Large intestine (tissue), 12 donors: Measurements from ENCODE around the gene OR52K2. TPM values are rescaled to one million over a fixed set of nuclear protein-coding genes. Genes with fewer than 3 reads are reported as not detected.
A peak's percentile ranks its signal among the peaks of the same experiment; 100 is the strongest.
"Not testable (repeated sequence)": the region's sequence is repeated elsewhere in the genome, so short reads cannot be mapped to it uniquely, and the experiment has no call there.

Experiments used
- DNase-seq, 2 donors: peaks; one replicate each; pipeline versions ENCODE4 v3.0.0 to v3.0.0-alpha.2; 2013
- H3K27ac ChIP-seq: one replicate; pipeline ENCODE4 v1.5.1; 2013; ENCODE audit warnings: low read length
- H3K27me3 ChIP-seq: 2 replicates; pipeline ENCODE4 v1.6.1; 2013; ENCODE audit warnings: low read length; ENCODE audit not compliant: control insufficient read depth, insufficient read depth
- H3K36me3 ChIP-seq: 2 replicates; pipeline ENCODE4 v1.6.1; 2013; ENCODE audit warnings: low read length; ENCODE audit not compliant: control insufficient read depth, insufficient read depth
- H3K4me1 ChIP-seq: one replicate; pipeline ENCODE4 v1.6.1; 2013; ENCODE audit warnings: low read length; ENCODE audit not compliant: control insufficient read depth, insufficient read depth
- H3K4me3 ChIP-seq: one replicate; pipeline ENCODE4 v1.5.1; 2013; ENCODE audit warnings: low read length
- H3K9me3 ChIP-seq: one replicate; pipeline ENCODE4 v1.6.1; 2013; ENCODE audit warnings: mild to moderate bottlenecking, low read depth, low read length, moderate library complexity; ENCODE audit not compliant: control insufficient read depth
- WGBS: methylation state at CpG from one replicate; pipeline ENCODE4 v1.1.5; 2013; ENCODE audit warnings: low lambda C conversion rate; ENCODE audit not compliant: insufficient coverage; 5-methylcytosine and 5-hydroxymethylcytosine counted together
- long read RNA-seq, 11 donors: transcript quantifications; one replicate each; lab custom pipeline, GENCODE V29; 2026
- polyA plus RNA-seq: library from polyadenylated mRNA; unstranded; fragments of 120-200 nt; gene quantifications from one replicate; pipeline ENCODE4 v1.2.1, GENCODE V29; 2013

The OR52K2 gene
- 0.04 TPM for polyA plus RNA-seq
- long read RNA-seq, donor 1, result 0 reads
- long read RNA-seq, donor 2, result 0 reads
- long read RNA-seq, donor 3, result 0 reads
- long read RNA-seq, donor 4, result 0 reads
- long read RNA-seq, donor 5, result 0 reads
- long read RNA-seq, donor 6, result 0 reads
- long read RNA-seq, donor 7, result 0 reads
- long read RNA-seq, donor 8, result 0 reads
- long read RNA-seq, donor 9, result 0 reads
- long read RNA-seq, donor 10, result 0 reads
- long read RNA-seq, donor 11, result 0 reads

- no peak within 1 kb of the TSS for H3K27ac ChIP-seq
Measured at GRCh38 chr11:4448995-4449394, at the start of gene OR52K2. OR52K2 (plus strand) TSS chr11:4449295; CDS start chr11:4449340, 45 bp downstream.

GRCh38 chr11:4406206-4406605 is 42.9 kb upstream of the OR52K2 start:
- no CpG with 5 or more reads among the region's 6 CpGs for WGBS
- H3K27ac ChIP-seq, H3K27me3 ChIP-seq, H3K36me3 ChIP-seq, H3K9me3 ChIP-seq, H3K4me3 ChIP-seq, DNase-seq, H3K4me1 ChIP-seq: not testable (repeated sequence)

More at GRCh38 chr11:4448995-4449394, at the start of gene OR52K2:
- Histone ChIP-seq H3K27me3 (no peaks in the 10 kb centered on the region), H3K36me3 (no peaks in the 10 kb centered on the region), H3K4me1 (no peaks in the 10 kb centered on the region), H3K4me3 (no peak within 1 kb of the TSS), H3K9me3 (no peaks in the 10 kb centered on the region)
- no peak for DNase-seq

GRCh38 chr11:4416306-4416705 is 32.8 kb upstream of the OR52K2 start:
- no peak for DNase-seq
- no CpG with 5 or more reads among the region's 1 CpG for WGBS
- Histone ChIP-seq H3K36me3 (no peaks in the 10 kb centered on the region), H3K9me3 (no peaks in the 10 kb centered on the region), H3K27ac (no peak overlapping the region), H3K27me3 (no peaks in the 10 kb centered on the region), H3K4me1 (no peaks in the 10 kb centered on the region), H3K4me3 (no peak overlapping the region)

- H3K4me1 ChIP-seq, result no peaks in the 10 kb centered on the region
- H3K27ac ChIP-seq, result no peak overlapping the region
- H3K36me3 ChIP-seq, result no peaks in the 10 kb centered on the region
- DNase-seq, result peak; percentile 18 to 65
- H3K9me3 ChIP-seq, result no peaks in the 10 kb centered on the region
- WGBS, result no CpG with 5 or more reads among the region's 1 CpG
- H3K4me3 ChIP-seq, result no peak overlapping the region
- no peaks in the 10 kb centered on the region for H3K27me3 ChIP-seq
Measured at GRCh38 chr11:4416816-4417215, 32.3 kb upstream of the OR52K2 start.

- DNase-seq, result no peak
Measured at GRCh38 chr11:4418403-4418802, 30.7 kb upstream of the OR52K2 start.

GRCh38 chr11:4430051-4430450 is 19.0 kb upstream of the OR52K2 start:
- peak; percentile 95 to 98 for DNase-seq
- Histone ChIP-seq H3K36me3 (no peaks in the 10 kb centered on the region), H3K27me3 (no peaks in the 10 kb centered on the region), H3K4me1 (peaks cover 29% of the 10 kb centered on the region), H3K9me3 (no peaks in the 10 kb centered on the region), H3K4me3 (no peak overlapping the region), H3K27ac (peak overlapping the region; percentile 90)
- no CpG with 5 or more reads among the region's 4 CpGs for WGBS

More at GRCh38 chr11:4418403-4418802, 30.7 kb upstream of the OR52K2 start:
- WGBS, result no CpG with 5 or more reads among the region's 8 CpGs
- no peaks in the 10 kb centered on the region for H3K4me1 ChIP-seq
- no peak overlapping the region for H3K4me3 ChIP-seq
- no peaks in the 10 kb centered on the region for H3K9me3 ChIP-seq
- H3K27me3 ChIP-seq, result no peaks in the 10 kb centered on the region
- no peaks in the 10 kb centered on the region for H3K36me3 ChIP-seq
- no peak overlapping the region for H3K27ac ChIP-seq

GRCh38 chr11:4433856-4434255 is 15.2 kb upstream of the OR52K2 start:
- peaks cover 29% of the 10 kb centered on the region for H3K4me1 ChIP-seq
- no peak overlapping the region for H3K27ac ChIP-seq
- no peak for DNase-seq
- no peak overlapping the region for H3K4me3 ChIP-seq
- no peaks in the 10 kb centered on the region for H3K36me3 ChIP-seq
- H3K27me3 ChIP-seq, result no peaks in the 10 kb centered on the region
- no peaks in the 10 kb centered on the region for H3K9me3 ChIP-seq
- WGBS, result no CpG with 5 or more reads among the region's 2 CpGs

- H3K36me3 ChIP-seq, result no peaks in the 10 kb centered on the region
- H3K4me3 ChIP-seq, result no peak overlapping the region
- H3K27me3 ChIP-seq, result no peaks in the 10 kb centered on the region
- H3K27ac ChIP-seq, result no peak overlapping the region
- no peak for DNase-seq
- H3K4me1 ChIP-seq, result peaks cover 8% of the 10 kb centered on the region
- no CpG with 5 or more reads among the region's 1 CpG for WGBS
- no peaks in the 10 kb centered on the region for H3K9me3 ChIP-seq
Measured at GRCh38 chr11:4436411-4436810, 12.7 kb upstream of the OR52K2 start.

GRCh38 chr11:4441515-4441914 is 7.6 kb upstream of the OR52K2 start:
- no peak for DNase-seq
- no peak overlapping the region for H3K4me3 ChIP-seq
- H3K9me3 ChIP-seq, result no peaks in the 10 kb centered on the region
- H3K36me3 ChIP-seq, result no peaks in the 10 kb centered on the region
- no peak overlapping the region for H3K27ac ChIP-seq
- no peaks in the 10 kb centered on the region for H3K27me3 ChIP-seq
- H3K4me1 ChIP-seq, result no peaks in the 10 kb centered on the region
- WGBS, result no CpG with 5 or more reads among the region's 3 CpGs

GRCh38 chr11:4443232-4443891 is 5.7 kb upstream of the OR52K2 start:
- no peak overlapping the region for H3K27ac ChIP-seq
- WGBS, result no CpG with 5 or more reads among the region's 3 CpGs
- no peak for DNase-seq
- no peaks in the 10 kb centered on the region for H3K4me1 ChIP-seq
- no peak overlapping the region for H3K4me3 ChIP-seq
- no peaks in the 10 kb centered on the region for H3K27me3 ChIP-seq
- H3K36me3 ChIP-seq, result no peaks in the 10 kb centered on the region
- H3K9me3 ChIP-seq, result no peaks in the 10 kb centered on the region

- Histone ChIP-seq H3K4me1 (no peaks in the 10 kb centered on the region), H3K27ac (no peak overlapping the region), H3K4me3 (no peak overlapping the region), H3K36me3 (no peaks in the 10 kb centered on the region), H3K9me3 (no peaks in the 10 kb centered on the region), H3K27me3 (no peaks in the 10 kb centered on the region)
- WGBS, result no CpG with 5 or more reads among the region's 3 CpGs
- no peak for DNase-seq
Measured at GRCh38 chr11:4453118-4453517, 4.0 kb downstream of the OR52K2 start.
